Mesenteric fat pad (tissue), 1 donor: Measurements from ENCODE around the gene ACTG1. TPM values are rescaled to one million over a fixed set of nuclear protein-coding genes. Genes with fewer than 3 reads are reported as not detected.

Source experiments
- DNase-seq: peaks from one replicate; pipeline ENCODE4 v3.0.0-alpha.2; 2020; ENCODE audit warnings: low spot score
- total RNA-seq: library from RNA; stranded (reverse); fragmentation: NEBNext Ultra II Directional; extraction: Animal tissue kit (Norgen Biotek cat#: 25700); gene quantifications from one replicate; pipeline ENCODE4 v1.2.1, GENCODE V29; 2021
- donor health status: DM: yes; HTN: yes; CAD: no.

ACTG1 gene
- total RNA-seq, 1 donor from 2014 or later, result 1,641 TPM

- no peak for DNase-seq
Observed at GRCh38 chr17:81518113-81518784, 5.7 kb upstream of the ACTG1 start.

DNA sequence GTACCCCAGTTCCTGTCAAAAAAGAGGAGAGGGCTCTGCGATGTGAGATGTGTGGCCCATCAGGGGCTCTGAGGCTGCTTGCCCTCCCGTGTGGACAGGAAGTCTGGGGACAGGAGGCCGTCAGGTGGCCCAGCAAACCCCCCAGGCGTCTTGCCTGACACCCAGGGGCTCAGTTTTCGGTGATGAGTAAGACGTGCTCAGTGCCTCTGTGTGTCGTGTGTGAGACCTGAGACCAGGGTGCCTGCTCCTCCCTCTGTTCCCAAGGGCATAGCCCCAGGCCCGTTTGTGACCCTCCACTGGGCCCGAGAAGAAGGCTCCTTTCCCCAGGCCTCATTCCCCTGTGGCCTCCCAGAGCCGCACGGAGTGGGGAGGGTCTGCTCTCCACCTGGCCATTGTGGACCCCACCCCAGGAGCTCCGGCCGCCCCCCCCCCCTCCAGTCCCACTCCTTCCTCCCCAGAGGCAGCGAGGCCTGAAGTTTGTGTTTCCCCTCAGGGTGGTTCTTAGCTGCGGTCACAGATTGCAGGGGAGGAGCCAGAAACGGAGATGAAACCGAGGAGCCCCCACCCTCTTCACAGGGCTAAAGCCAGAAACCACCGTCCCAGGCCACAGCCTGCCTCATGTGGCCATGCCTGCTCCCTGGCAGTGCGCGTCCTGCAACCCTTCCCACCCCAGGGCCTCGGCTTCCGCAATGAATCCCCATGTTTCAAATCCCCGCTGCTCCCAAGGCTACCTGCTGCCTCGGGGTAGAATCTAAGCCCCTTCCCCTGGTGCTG lies 4.9 kb upstream of the ACTG1 start:
- DNase-seq, result no peak

DNA sequence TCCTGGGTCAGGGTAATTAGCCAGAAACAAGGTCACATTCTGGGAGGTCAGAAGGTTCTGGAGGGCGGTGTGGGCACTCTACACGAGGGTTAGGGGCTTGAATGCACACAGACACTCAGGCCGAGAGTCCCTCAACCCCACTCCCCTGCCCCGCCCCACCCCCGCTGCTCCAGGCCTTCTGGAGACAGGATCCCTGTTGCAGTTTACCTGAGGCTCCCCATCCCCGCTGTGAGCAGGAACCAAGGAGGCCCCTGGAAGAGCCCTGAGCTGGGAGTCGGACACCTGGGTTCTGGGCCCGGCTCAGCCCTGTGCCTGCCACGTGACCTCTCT lies 4.4 kb upstream of the ACTG1 start:
- DNase-seq, result no peak

DNA sequence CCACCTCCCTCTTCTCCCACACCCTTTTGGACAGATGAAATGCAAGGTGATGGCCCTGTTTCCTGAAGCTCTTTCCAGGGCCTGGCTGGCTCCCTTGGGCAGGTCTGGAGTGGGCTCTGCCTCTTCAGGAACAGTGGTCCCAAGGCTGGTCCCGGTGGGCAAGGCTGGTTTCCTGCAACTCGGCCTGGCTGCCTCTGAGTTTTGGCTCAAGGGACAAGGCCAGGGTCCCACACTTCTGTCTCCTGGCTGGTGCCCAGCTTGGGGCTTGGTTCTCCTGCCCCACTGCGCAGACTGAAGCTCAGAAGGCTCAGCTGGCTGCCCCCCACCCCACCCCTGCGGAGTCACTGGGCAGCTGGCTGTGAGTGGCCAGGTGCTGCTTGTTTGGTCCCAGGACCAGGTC lies 3.8 kb upstream of the ACTG1 start:
- DNase-seq, result no peak

- no peak for DNase-seq
Observed at GRCh38 chr17:81515530-81516041, 3.0 kb upstream of the ACTG1 start.

DNA sequence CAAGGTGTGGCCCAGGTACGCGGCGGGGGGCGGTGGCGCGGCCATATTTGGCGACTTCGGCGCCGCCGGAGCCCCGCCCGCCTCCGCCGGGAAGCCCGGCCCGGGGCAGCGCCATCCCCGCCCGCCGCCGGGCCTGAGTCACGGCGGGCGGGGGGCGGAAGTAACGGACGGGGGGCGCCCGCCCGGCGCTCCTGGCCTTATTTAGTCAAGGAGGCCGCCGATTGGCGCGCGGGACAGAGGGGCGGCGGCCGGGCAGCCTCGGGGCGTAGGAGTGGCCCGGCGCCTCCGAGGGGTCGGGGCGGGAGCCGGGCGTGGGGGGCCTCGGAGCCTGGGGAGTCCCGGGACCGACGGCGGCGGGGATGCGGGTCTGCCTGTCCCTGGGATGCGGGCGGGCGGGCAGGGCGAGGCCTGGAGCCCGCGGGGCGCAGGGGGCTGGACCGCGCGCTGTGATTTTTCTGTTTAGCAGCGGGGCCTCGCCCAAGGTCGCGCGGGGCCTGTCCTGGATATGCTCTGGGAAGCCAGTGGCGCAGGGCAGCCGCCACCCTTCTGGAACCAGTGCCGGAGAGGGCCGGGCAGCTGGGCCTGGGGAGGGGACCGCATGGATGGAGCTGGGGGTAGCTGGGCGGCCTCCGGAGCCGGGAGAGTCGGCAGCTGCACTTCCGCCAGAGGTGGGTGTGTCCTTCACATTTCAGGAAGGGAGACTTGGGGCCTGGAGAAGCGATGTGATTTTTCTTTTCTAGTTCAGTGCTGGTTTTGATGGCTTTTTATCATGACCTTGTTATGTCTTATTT lies 2.3 kb upstream of the ACTG1 start:
- DNase-seq, result no peak

GRCh38 chr17:81514489-81514738 lies 1.8 kb upstream of the ACTG1 start:
- no peak for DNase-seq

DNA sequence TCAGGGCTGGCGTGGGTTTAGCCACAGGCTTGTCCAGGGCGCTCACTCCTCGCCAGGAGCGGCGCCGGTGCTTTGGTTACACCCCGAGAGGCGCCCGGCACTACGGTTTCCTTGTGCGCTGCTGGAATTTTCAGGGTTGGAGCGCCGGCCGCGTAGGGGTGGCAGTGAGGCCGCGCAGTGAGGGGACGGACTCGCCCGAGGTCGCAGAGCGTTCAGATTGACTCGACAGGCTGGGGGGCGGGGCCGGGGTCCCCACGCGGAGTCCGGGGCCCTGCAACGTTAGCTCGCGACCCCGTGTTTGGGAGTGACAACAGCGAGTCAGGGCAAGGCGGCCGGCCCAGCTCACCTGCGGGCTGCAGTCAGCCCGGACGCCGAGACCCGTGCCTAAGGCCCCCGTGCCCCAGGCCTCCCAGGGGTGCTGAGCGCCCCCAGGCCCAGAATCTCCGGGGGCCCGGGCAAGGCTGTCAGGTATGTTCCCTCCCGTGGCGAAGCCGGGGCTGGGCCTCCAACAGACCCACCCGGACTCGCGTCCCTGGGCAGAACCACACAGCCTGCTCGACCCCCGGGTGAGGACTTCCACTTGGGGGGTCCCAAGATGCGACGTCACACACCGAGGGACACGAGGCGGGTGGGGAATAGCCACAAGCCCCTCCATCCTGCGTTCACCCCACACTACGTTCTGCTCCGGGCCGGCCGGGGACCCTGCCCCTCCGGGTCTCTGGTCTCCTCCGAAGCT lies 1.3 kb upstream of the ACTG1 start:
- DNase-seq, result no peak

DNA sequence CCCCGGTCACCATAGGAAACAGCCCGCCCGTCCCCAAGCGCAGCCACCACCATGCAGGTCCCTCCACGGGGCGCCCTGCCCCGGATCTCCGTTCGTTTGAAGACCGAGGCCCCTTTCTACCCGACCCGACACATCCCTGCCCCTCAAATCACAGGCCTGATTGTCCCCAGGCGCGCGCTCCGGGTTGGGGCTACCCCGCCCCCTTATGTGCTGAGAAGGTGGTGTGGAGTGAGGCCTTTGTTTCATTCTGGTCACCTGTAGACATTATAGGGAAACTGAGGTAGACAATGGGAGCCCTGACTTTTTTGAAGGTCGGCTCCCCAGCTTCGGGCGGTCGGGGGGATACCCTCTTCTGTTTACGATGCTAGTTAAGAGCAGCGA lies 763 bp upstream of the ACTG1 start:
- DNase-seq, result no peak

GRCh38 chr17:81511804-81512561 lies 616 bp downstream of the ACTG1 start:
- DNase-seq, result no peak

- no peak for DNase-seq
Observed at GRCh38 chr17:81511554-81511803, 1.1 kb downstream of the ACTG1 start.

- DNase-seq, result no peak
Observed at GRCh38 chr17:81510785-81511553, 1.6 kb downstream of the ACTG1 start.

GRCh38 chr17:81509972-81510784 lies 2.4 kb downstream of the ACTG1 start:
- no peak for DNase-seq

DNA sequence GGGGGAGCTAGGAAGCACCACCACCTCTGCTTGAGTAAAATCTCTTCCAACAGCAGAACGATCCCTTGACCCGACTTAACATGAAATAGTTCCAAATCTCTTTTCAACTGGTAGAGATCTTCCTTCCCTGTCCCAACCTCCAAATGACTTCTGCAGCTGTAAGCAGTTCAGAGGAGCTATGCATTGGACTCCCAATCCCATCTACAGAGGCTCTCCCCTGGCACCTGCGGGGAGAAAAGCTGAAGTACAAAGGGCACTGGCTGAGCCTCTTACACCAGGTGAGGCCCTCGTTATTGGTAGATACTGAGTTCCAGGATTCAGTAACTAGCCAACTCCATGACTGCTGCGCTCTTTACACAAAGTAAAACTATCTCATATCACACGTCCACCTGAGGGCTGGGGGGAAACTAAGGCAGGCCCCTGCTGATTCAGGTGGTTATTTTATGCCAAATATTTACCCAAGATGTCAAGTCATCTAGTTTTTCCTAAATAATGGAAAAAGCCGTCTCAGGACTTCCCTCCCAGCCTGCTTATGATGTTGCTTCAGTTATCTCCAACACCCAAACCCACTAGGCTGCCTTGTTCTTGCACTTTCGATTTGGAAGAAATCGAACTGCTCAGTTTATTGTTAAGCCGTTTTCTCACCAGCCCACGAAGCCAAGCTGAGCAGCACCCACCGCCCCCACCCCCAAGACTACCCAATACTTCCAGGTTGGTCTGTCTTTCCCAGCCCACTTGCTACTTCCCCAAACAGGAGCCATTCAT lies 3.2 kb downstream of the ACTG1 start:
- no peak for DNase-seq

DNA sequence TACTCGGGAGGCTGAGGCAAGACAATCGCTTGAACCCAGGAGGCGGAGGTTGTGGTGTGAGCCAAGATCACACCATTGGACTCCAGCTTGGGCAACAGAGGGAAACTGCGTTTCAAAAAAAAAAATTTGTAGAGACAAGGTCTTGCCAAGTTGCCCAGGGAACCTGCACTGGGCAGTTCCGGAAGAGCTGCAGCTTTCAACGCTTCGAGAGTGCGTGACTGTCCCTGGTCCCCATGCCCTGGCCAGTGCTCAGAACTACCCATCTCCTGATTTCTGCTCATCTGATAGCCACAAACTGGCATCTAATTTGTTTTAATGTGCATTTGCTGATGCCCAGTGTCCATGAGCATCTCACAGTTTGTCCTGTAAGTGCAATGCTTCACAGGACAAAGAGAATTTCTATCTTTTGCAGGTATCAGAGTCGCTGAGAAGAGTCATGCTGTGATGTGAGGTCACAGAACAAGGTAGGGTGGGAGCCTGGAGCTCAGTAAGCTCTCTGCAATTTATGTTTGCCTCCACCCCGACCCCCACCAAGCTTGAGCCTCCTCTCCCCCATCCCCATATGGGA lies 3.9 kb downstream of the ACTG1 start:
- DNase-seq, result no peak

GRCh38 chr17:81503619-81504018 lies 9.0 kb downstream of the ACTG1 start:
- no peak for DNase-seq

- DNase-seq, result no peak
Observed at GRCh38 chr17:81502471-81503017, 10.1 kb downstream of the ACTG1 start.

- no peak for DNase-seq
Observed at GRCh38 chr17:81500047-81500446, 12.6 kb downstream of the ACTG1 start.
